Thyroid gland (tissue), 4 donors: ENCODE measurements around the gene PRPF40B. TPM values are rescaled to one million over a fixed set of nuclear protein-coding genes. Genes with fewer than 3 reads are reported as not detected.

ENCODE experiments used
- DNase-seq, 2 donors: peaks; one replicate each; pipeline ENCODE4 v3.0.0-alpha.2; 2019
- H3K27ac ChIP-seq, 3 donors: fragments of 200-600 bp; sonication (generic); 1 replicate in 2 of 3; 2 replicates in 1 of 3; pipeline ENCODE4 v1.5.1; 2016 to 2019; ENCODE audit warnings: mild to moderate bottlenecking in 1 of 3, moderate library complexity in 1 of 3
- H3K27me3 ChIP-seq: fragments of 200-600 bp; sonication (generic); one replicate; pipeline ENCODE4 v1.5.1; 2019
- H3K36me3 ChIP-seq, 2 donors: fragments of 200-600 bp; sonication (generic); one replicate each; pipeline ENCODE4 v1.5.1; 2016 to 2019
- H3K4me1 ChIP-seq, 2 donors: fragments of 200-600 bp; sonication (generic); one replicate each; pipeline ENCODE4 v1.5.1; 2017 to 2019
- H3K4me3 ChIP-seq, 3 donors: fragments of 200-600 bp; sonication (generic); replicated peaks in 1 of 3; 1 replicate in 2 of 3; 2 replicates in 1 of 3; pipeline ENCODE4 v1.5.1; 2016; ENCODE audit warnings: mild to moderate bottlenecking in 1 of 3
- H3K9me3 ChIP-seq: fragments of 200-600 bp; sonication (generic); one replicate; pipeline ENCODE4 v1.5.1; 2017
- CTCF ChIP-seq, 6 experiments: fragments of 200-600 bp in 3 of 6; fragments of 450-650 bp in 3 of 6; sonication (generic) in 3 of 6; IDR thresholded peaks; one replicate each; pipeline ENCODE4 v1.5.1; 2016 to 2019; ENCODE audit warnings: antibody characterized with exemption in 6 of 6, mild to moderate bottlenecking in 2 of 6, inconsistent platforms in 1 of 6, moderate library complexity in 1 of 6
- POLR2A ChIP-seq, 2 donors: fragments of 450-650 bp; IDR thresholded peaks; one replicate each; pipeline ENCODE4 v1.6.1; 2017; ENCODE audit warnings: antibody characterized with exemption in 2 of 2, mild to moderate bottlenecking in 2 of 2, moderate library complexity in 1 of 2
- WGBS, 2 donors: methylation state at CpG; one replicate each; pipeline ENCODE4 v1.1.5; 2017; 5-methylcytosine and 5-hydroxymethylcytosine counted together
- intact Hi-C: fragments of 100-400 bp; cut with DNase I; formaldehyde crosslinking; loops from one replicate; pipeline ENCODE4 v1.15.1; 2023
- total RNA-seq, 4 donors: library from RNA; depleted of rRNA; stranded (reverse); fragments of >200 nt; gene quantifications; one replicate each; pipeline ENCODE4 v1.2.3, GENCODE V29; 2016

The PRPF40B gene
- total RNA-seq, 4 donors from 2014 or later, result 29.5 to 39.7 (median 34.4) TPM

DNA sequence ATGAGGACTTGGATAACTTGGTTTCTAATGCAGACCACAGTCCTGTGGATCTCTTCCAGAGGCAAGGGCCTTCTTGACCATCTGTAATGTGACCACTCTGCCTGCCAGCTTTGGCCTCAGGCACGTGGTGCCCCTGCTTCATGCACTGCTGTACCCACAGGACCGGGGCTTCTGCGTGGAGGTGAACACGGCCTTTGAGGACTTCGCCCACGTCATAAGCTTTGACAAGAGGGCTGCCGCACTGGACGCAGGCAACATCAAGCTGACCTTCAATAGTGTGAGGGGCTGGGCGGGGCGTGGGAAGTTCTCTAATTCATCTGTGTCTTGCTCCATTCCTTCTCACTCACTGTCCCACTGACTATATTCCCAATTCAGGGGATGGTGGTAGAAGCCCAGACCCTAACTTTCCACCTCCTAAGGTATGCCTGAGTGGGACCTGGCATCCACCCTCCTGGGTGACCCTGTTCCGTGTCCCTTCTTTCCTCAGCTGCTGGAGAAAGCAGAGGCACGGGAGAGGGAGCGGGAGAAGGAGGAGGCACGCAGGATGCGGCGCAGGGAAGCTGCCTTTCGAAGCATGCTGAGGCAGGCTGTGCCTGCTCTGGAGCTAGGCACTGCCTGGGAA lies 18.5 kb downstream of the PRPF40B start:
- intact Hi-C loops, result loop anchor here (10.0 kb wide), 1 partner anchor 183 kb away; the partner anchor contains the start of gene NCKAP5L
- 88 to 89% methylated on average over 15 to 17 of the region's 17 CpGs for WGBS, 2 donors
- Histone ChIP-seq H3K4me1 (peaks cover 20 to 32% of the 10 kb centered on the region in 2 donors), H3K4me3 (no peak overlapping the region), H3K27ac (no peak overlapping the region), H3K9me3 (no peaks in the 10 kb centered on the region), H3K27me3 (no peaks in the 10 kb centered on the region), H3K36me3 (peaks cover 6 to 29% of the 10 kb centered on the region in 2 donors)
- no peak for DNase-seq
- TF ChIP-seq CTCF (IDR thresholded peaks at IDR 0.05) (no peak), POLR2A (IDR thresholded peaks at IDR 0.05) (no peak)

- Histone ChIP-seq H3K9me3 (no peaks in the 10 kb centered on the region), H3K27ac (no peak overlapping the region), H3K4me1 (peaks cover 20 to 32% of the 10 kb centered on the region in 2 donors), H3K36me3 (peaks cover 6 to 29% of the 10 kb centered on the region in 2 donors), H3K4me3 (no peak overlapping the region), H3K27me3 (no peaks in the 10 kb centered on the region)
- TF ChIP-seq POLR2A (IDR thresholded peaks at IDR 0.05) (no peak), CTCF (IDR thresholded peaks at IDR 0.05) (no peak)
- DNase-seq, result no peak
- intact Hi-C loops, result loop anchor here (10.0 kb wide), 1 partner anchor 182 kb away; the partner anchor contains the start of gene NCKAP5L
- WGBS, 2 donors, result 91 to 93% methylated on average over 8 to 10 of the region's 11 CpGs
Observed at GRCh38 chr12:49642370-49642802, 19.0 kb downstream of the PRPF40B start.

- TF ChIP-seq CTCF (IDR thresholded peaks at IDR 0.05), result no peak
- TF ChIP-seq POLR2A (IDR thresholded peaks at IDR 0.05), result no peak
- WGBS, 2 donors, result 89 to 91% methylated on average over 6 to 7 of the region's 7 CpGs
- peaks cover 25 to 38% of the 10 kb centered on the region in 2 donors for H3K4me1 ChIP-seq
- DNase-seq, result no peak
- H3K4me3 ChIP-seq, result no peak overlapping the region
- no peaks in the 10 kb centered on the region for H3K9me3 ChIP-seq
- no peak overlapping the region for H3K27ac ChIP-seq
- no peaks in the 10 kb centered on the region for H3K27me3 ChIP-seq
- intact Hi-C loops, result loop anchor here (10.0 kb wide), 1 partner anchor 182 kb away; the partner anchor contains the start of gene NCKAP5L
- peaks cover 6 to 32% of the 10 kb centered on the region in 2 donors for H3K36me3 ChIP-seq
Observed at GRCh38 chr12:49643135-49643534, 19.8 kb downstream of the PRPF40B start.

GRCh38 chr12:49643961-49644619 lies 20.7 kb downstream of the PRPF40B start:
- H3K36me3 ChIP-seq, result peaks cover 6 to 32% of the 10 kb centered on the region in 2 donors
- DNase-seq, result no peak
- intact Hi-C loops, result loop anchor here (2.0 to 10.0 kb wide), 2 partner anchors 65 to 181 kb away; partner anchors contain the start of gene NCKAP5L

More at GRCh38 chr12:49643961-49644619, 20.7 kb downstream of the PRPF40B start:
- Histone ChIP-seq H3K4me1 (peaks cover 25 to 47% of the 10 kb centered on the region in 2 donors), H3K4me3 (no peak overlapping the region), H3K9me3 (no peaks in the 10 kb centered on the region), H3K27ac (peak overlapping the region in 1 of 3 donors; percentile 44), H3K27me3 (no peaks in the 10 kb centered on the region)
- WGBS, 2 donors, result 76 to 87% methylated on average over 10 of the region's 10 CpGs
- TF ChIP-seq POLR2A (IDR thresholded peaks at IDR 0.05) (no peak), CTCF (IDR thresholded peaks at IDR 0.05) (no peak)
